ENCODE data around the gene FBXL15.
A peak's percentile ranks its signal among the peaks of the same experiment; 100 is the strongest.

The FBXL15 gene

DNA sequence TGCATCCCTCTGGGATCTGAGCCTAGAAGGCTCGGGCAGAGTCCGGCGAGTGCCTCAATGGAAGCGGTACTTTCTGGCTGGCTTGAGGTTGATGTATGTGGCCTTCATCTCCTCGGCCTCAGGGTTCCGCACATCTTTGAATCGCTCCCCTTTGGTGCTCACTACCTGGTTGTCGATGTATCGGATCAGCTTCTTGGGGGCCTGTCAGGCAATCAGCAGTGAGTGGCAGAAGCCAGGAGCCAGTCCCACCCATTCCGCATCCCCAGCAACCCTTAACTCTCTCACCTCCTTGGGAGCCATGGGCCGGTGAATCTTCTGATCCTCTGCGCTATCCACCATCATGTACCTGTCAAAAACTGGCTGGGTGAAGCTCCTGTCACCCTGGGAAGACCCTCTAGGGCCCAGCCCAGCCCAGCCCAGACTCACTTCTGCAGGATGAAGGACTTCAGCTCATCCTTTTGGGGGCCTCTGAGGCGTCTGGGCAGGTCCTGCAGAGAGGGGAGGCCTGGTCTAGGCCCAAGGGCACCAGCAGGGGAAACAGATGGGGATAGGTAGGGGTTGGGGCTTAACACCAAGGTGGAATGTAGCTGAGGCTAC lies 2.8 kb downstream of the FBXL15 start:
- Histone ChIP-seq H3K4me3 (ENCODE audit: low read length) (no peak overlapping the region), H3K9me3 (ENCODE audit: control insufficient read depth, low read length) (no peaks in the 10 kb centered on the region), H3K4me1 (ENCODE audit: control insufficient read depth, insufficient read depth, low read length) (peaks cover 21% of the 10 kb centered on the region), H3K27me3 (replicated peaks; ENCODE audit: control insufficient read depth, insufficient read depth, low read length) (peaks cover under 1% of the 10 kb centered on the region), H3K9ac (ENCODE audit: low read length) (no peak overlapping the region), H3K36me3 (ENCODE audit: control insufficient read depth, insufficient read depth, low read length, severe bottlenecking) (peaks cover 20% of the 10 kb centered on the region)
- DNase-seq (ENCODE audit: low read depth): no peak

DNA sequence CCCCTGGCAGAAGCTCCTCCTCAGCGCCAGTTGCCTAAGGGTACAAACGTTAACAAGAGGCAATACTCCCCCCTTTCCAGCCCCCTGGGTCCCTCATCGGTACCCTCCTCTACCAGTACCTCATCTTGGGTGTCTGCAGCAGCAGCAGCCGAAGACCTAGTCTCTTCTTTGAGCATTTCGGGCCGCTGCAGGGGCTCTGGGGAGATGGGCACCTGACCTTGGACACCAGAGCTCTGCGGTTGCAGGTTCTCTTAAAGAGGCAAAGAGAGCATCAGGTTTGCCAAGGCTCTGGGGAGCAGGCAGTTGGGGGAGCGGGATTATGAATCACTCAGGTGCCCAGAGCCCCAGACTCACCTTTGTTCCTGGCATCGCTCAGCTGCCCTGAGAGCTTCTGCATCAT lies 3.5 kb downstream of the FBXL15 start:
- no peak overlapping the region for H3K9ac ChIP-seq (ENCODE audit: low read length)
- H3K36me3 ChIP-seq (ENCODE audit: control insufficient read depth, insufficient read depth, low read length, severe bottlenecking): peaks cover 20% of the 10 kb centered on the region
- peaks cover 21% of the 10 kb centered on the region for H3K4me1 ChIP-seq (ENCODE audit: control insufficient read depth, insufficient read depth, low read length)
- no peak for DNase-seq (ENCODE audit: low read depth)
- H3K4me3 ChIP-seq (ENCODE audit: low read length): no peak overlapping the region
- no peaks in the 10 kb centered on the region for H3K9me3 ChIP-seq (ENCODE audit: control insufficient read depth, low read length)
- no peaks in the 10 kb centered on the region for H3K27me3 ChIP-seq (replicated peaks; ENCODE audit: control insufficient read depth, insufficient read depth, low read length)

DNA sequence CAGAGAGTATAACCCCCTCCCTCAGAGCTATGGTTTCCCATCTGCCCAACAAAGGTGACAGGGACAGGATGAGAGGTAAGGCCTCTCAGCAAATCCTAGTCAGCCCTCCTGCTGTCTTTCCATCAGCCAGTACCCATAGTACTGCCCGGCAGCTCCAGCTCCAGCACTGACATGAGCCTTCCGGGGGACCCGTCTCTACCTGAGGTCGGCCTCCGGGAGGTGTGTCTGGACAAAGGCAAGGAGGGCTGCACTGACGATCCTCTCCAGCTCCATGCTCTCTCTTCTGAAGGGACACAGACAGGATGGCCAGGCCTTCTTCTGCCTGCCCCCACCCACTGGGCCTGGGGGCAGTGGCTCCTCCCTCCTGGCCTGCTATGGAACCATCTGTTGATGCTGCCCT lies 4.3 kb downstream of the FBXL15 start:
- peaks cover 20% of the 10 kb centered on the region for H3K36me3 ChIP-seq (ENCODE audit: control insufficient read depth, insufficient read depth, low read length, severe bottlenecking)

DNA sequence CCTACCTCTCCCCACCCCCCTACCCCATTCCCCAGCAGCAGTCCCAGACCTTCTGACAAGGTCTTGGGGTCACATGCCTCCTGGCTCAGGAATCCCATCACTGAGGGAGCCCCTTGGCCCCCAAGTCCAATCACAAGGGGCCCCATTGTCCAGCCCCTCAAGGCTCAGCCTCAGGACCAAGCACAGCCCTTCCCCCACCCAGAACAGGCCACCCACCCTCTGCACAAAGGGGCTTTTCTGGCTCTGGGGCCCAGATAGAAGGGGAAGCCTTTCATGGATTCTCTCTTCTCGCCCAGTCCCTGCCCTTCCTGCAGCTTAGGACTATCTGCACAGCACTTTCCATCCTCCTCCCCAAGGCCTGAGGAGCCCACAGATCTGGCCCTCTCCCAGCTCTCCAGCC lies 4.8 kb downstream of the FBXL15 start:
- peaks cover 12% of the 10 kb centered on the region for H3K4me1 ChIP-seq (ENCODE audit: control insufficient read depth, insufficient read depth, low read length)
- H3K4me3 ChIP-seq (ENCODE audit: low read length): no peak overlapping the region
- no peaks in the 10 kb centered on the region for H3K9me3 ChIP-seq (ENCODE audit: control insufficient read depth, low read length)
- H3K9ac ChIP-seq (ENCODE audit: low read length): no peak overlapping the region
- no peaks in the 10 kb centered on the region for H3K27me3 ChIP-seq (replicated peaks; ENCODE audit: control insufficient read depth, insufficient read depth, low read length)
- H3K36me3 ChIP-seq (ENCODE audit: control insufficient read depth, insufficient read depth, low read length, severe bottlenecking): peaks cover 20% of the 10 kb centered on the region
- no peak for DNase-seq (ENCODE audit: low read depth)

More for the DNA sequence above, 4.3 kb downstream of the FBXL15 start:
- Histone ChIP-seq H3K9me3 (ENCODE audit: control insufficient read depth, low read length) (no peaks in the 10 kb centered on the region), H3K27me3 (replicated peaks; ENCODE audit: control insufficient read depth, insufficient read depth, low read length) (no peaks in the 10 kb centered on the region), H3K9ac (ENCODE audit: low read length) (no peak overlapping the region), H3K4me3 (ENCODE audit: low read length) (no peak overlapping the region), H3K4me1 (ENCODE audit: control insufficient read depth, insufficient read depth, low read length) (peaks cover 17% of the 10 kb centered on the region)
- no peak for DNase-seq (ENCODE audit: low read depth)

DNA sequence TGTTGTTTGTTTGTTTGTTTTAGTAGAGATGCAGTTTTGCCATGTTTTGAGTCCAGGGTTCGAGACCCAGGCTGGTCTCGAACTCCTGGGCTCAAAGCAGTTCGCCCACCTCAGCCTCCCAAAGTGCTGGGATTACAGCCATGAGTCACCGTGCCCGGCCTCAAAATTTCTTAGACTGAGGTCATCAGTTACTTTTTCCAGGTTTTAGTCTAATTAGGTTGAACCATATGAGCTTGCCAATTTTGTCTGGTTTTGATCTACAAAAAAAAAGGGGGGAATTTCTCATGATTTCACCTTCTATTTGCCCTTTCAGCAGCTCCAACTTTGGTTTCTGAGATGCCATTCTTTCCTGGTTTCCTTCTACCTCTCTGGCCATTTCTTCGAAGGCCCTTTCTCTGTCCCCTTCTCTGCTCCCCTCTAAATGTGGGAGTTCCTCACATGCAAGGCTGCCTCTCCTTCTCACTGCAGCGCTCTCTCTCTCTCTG lies 6.2 kb downstream of the FBXL15 start:
- no peaks in the 10 kb centered on the region for H3K27me3 ChIP-seq (replicated peaks; ENCODE audit: control insufficient read depth, insufficient read depth, low read length)
- no peak for DNase-seq (ENCODE audit: low read depth)
- H3K9me3 ChIP-seq (ENCODE audit: control insufficient read depth, low read length): no peaks in the 10 kb centered on the region
- H3K9ac ChIP-seq (ENCODE audit: low read length): no peak overlapping the region
- peaks cover 23% of the 10 kb centered on the region for H3K36me3 ChIP-seq (ENCODE audit: control insufficient read depth, insufficient read depth, low read length, severe bottlenecking)
- no peak overlapping the region for H3K4me3 ChIP-seq (ENCODE audit: low read length)
- H3K4me1 ChIP-seq (ENCODE audit: control insufficient read depth, insufficient read depth, low read length): peaks cover 19% of the 10 kb centered on the region

DNA sequence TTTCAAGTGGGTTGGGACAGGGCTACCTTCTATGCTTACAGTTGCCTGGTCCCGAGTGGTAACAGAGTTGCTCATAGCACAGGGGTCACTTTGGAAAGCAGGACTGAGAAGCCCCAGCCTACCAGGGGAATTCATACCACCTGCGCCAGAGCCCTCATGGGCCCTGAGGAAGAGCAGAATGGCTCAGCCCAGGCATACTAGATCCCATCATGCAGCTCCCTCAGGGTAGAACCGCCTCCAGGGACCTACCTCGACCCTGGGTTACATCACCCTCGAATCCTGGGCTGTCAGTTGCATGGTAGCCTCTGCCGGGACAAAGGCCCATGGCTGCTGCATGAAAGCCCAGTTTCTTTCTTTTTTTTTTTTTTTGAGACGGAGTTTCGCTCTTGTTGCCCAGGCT lies 8.8 kb downstream of the FBXL15 start:
- no peak overlapping the region for H3K4me3 ChIP-seq (ENCODE audit: low read length)
- DNase-seq (ENCODE audit: low read depth): no peak
- H3K9me3 ChIP-seq (ENCODE audit: control insufficient read depth, low read length): no peaks in the 10 kb centered on the region
- H3K36me3 ChIP-seq (ENCODE audit: control insufficient read depth, insufficient read depth, low read length, severe bottlenecking): peaks cover 8% of the 10 kb centered on the region
- H3K9ac ChIP-seq (ENCODE audit: low read length): no peak overlapping the region
- no peaks in the 10 kb centered on the region for H3K27me3 ChIP-seq (replicated peaks; ENCODE audit: control insufficient read depth, insufficient read depth, low read length)
- H3K4me1 ChIP-seq (ENCODE audit: control insufficient read depth, insufficient read depth, low read length): peaks cover 13% of the 10 kb centered on the region

DNA sequence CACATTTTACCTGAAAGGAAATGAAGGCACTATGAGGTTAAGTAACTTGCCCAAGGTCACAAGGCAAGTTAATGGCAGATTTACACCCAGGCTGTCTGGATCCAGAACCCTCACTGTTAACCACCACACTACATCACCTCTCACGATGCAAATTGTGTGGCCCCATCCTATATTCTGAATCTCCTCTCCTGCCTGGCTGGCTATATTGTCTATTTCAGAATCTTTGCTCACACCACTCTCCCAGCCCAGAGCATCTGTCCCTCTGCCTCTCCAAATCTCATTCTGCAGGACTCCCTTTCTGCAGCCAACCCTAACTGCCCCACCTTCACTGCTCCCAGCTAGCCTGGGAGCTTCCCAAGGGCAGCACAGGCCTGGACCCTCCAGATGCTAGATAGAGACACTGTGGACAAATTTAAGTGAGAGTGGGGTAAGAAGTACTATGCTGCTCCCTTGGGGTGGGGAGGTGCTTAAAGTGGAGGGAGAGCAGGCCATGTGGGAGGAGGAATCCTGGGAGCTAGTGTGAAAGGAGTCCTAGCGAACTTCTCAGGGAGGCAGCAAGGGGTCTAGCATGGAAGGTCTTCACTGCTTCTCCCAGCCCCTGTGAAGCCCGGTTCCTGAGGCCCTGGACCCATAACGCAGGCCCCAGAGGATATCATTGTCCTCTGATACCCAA lies 11.0 kb downstream of the FBXL15 start:
- Histone ChIP-seq H3K4me1 (ENCODE audit: control insufficient read depth, insufficient read depth, low read length) (peaks cover 26% of the 10 kb centered on the region), H3K9me3 (ENCODE audit: control insufficient read depth, low read length) (no peaks in the 10 kb centered on the region), H3K27me3 (replicated peaks; ENCODE audit: control insufficient read depth, insufficient read depth, low read length) (no peaks in the 10 kb centered on the region), H3K36me3 (ENCODE audit: control insufficient read depth, insufficient read depth, low read length, severe bottlenecking) (peaks cover 3% of the 10 kb centered on the region), H3K4me3 (ENCODE audit: low read length) (peak overlapping the region; percentile 98), H3K9ac (ENCODE audit: low read length) (peak overlapping the region; percentile 99)
- DNase-seq (ENCODE audit: low read depth): peak; percentile 51

DNA sequence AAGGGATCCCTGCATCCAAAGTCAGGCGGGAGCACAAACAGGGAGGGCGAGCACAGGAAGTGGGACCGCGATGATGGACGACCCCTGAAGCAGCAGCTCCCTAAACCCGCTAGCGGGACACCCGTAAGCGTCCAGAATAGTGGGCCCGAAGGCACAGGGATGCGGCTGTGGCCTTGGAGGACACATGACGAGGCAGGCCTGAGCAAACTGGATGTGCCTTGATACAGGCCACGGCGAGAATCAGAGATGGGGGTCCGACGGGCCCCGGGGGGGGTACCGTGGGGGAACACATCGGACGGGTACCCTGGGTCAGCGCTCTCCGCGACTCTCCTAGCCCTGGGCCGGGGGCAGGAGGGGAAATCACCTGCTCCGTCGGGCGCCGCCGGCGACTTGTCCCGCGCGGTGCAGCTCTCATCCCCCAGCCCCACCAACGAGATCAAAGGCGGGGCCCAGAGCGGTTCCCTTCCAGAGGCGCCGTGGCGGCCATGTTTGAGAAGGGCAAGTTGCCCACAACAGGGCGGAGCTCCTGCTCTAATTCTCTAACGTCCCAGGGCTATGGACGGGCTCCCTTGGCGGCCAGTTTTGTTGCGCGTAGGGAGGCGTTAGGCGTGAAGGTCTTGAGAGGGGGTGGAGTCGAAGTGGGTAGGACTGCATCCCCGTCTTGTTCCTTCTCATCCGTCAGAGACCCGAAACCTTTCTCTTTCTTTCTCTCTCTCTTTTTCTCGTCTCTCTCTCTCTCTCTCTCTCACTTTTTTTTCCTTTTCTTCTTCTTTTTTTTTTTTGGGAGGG lies 11.7 kb downstream of the FBXL15 start, which contains the start of gene CUEDC2:
Gene CUEDC2, minus strand, starts transcription at position 413 of the 789 bp plus-strand sequence. CDS start 7,386 bp downstream, outside the sequence.
- no peaks in the 10 kb centered on the region for H3K27me3 ChIP-seq (replicated peaks; ENCODE audit: control insufficient read depth, insufficient read depth, low read length)

DNA sequence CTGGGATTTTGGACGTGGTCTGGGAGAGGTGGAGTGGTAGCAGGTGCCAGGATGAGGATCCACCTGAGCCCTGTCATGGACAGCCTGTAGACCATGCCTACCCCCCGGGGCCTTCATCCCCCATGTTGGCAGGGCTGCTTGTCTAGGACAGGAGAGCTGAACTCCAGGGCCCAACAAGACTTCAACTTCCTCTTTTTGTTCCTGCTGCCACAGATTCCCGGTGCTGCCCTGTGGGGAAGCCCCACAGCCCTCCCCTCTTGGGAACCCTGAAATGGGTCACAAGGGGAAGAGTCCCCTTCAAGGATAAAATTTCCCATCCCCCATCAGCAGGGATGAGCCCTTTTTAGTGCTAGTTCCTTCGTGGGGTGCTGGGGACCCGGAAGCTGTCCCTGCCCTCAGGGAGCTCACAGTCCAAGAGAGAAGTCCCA lies 13.0 kb downstream of the FBXL15 start:
- Histone ChIP-seq H3K9ac (ENCODE audit: low read length) (no peak overlapping the region), H3K36me3 (ENCODE audit: control insufficient read depth, insufficient read depth, low read length, severe bottlenecking) (peaks cover 3% of the 10 kb centered on the region), H3K9me3 (ENCODE audit: control insufficient read depth, low read length) (no peaks in the 10 kb centered on the region), H3K27me3 (replicated peaks; ENCODE audit: control insufficient read depth, insufficient read depth, low read length) (no peaks in the 10 kb centered on the region), H3K4me3 (ENCODE audit: low read length) (no peak overlapping the region), H3K4me1 (ENCODE audit: control insufficient read depth, insufficient read depth, low read length) (peaks cover 26% of the 10 kb centered on the region)
- no peak for DNase-seq (ENCODE audit: low read depth)

More for the DNA sequence above, 11.7 kb downstream of the FBXL15 start, which contains the start of gene CUEDC2:
- Histone ChIP-seq H3K9ac (ENCODE audit: low read length) (peak within 1 kb of the TSS; percentile 99), H3K4me3 (ENCODE audit: low read length) (peak within 1 kb of the TSS; percentile 98), H3K9me3 (ENCODE audit: control insufficient read depth, low read length) (no peaks in the 10 kb centered on the region), H3K36me3 (ENCODE audit: control insufficient read depth, insufficient read depth, low read length, severe bottlenecking) (peaks cover 3% of the 10 kb centered on the region), H3K4me1 (ENCODE audit: control insufficient read depth, insufficient read depth, low read length) (peaks cover 26% of the 10 kb centered on the region)
- peak; percentile 99 for DNase-seq (ENCODE audit: low read depth)

DNA sequence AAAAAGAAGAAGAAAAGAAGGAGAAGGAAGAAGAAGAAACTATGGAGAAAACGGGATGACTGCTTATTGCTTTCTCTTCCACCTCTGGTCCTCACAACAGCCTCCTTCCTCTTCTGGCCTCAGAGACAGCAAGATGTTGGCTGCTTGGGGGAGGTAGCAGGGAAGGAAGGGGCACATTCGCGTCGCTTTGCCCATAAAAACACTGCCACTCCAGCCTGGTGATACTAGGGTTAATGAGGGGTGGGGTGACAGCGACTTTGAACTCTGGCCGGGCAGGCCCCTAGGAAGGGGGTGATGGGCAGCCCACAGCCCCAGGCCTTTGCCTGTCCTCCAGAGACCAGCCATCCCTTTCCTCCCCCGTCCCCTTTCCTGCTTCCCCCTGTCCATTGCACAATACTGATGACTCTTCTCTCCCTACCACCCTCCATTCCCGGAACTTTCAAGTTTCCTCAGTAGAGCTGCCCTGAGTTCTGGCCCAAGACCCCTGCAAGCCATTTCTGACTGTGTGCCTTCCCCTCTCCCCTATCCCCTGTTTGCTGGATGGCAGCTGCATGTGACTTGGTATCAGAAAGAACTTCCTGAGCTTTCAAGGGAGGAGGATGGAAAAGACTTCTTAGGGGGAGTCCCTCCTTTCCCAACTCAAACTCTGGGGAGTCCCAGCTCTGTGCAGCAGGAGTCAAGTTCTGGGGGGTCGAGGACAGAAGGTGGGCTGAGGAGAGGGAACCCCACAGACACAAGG lies 13.9 kb downstream of the FBXL15 start:
- Histone ChIP-seq H3K4me1 (ENCODE audit: control insufficient read depth, insufficient read depth, low read length) (peaks cover 26% of the 10 kb centered on the region), H3K9me3 (ENCODE audit: control insufficient read depth, low read length) (no peaks in the 10 kb centered on the region), H3K27me3 (replicated peaks; ENCODE audit: control insufficient read depth, insufficient read depth, low read length) (no peaks in the 10 kb centered on the region), H3K9ac (ENCODE audit: low read length) (peak overlapping the region; percentile 43), H3K4me3 (ENCODE audit: low read length) (peak overlapping the region; percentile 42), H3K36me3 (ENCODE audit: control insufficient read depth, insufficient read depth, low read length, severe bottlenecking) (peaks cover 3% of the 10 kb centered on the region)
- DNase-seq (ENCODE audit: low read depth): peak; percentile 77

Data from adipocyte (in vitro differentiated cells).